Stimulated activated naive B cell treated with anti-CD40 and anti-IgM and Interleukin-4, amounts not matched to agents 10 μg/mL and 1 μg/mL and 100 μg/mL, for 72 hours (primary cell): ENCODE data around the gene FHOD3.

Experiments
- ATAC-seq, 2 donors: fragments of 150-1000 bp; cut with Tn5 transposase; replicated peaks; 2 replicates each; pipeline ENCODE4 v1.10.0; 2021; ENCODE audit warnings: moderate library complexity in 1 of 2
- DNase-seq: peaks from one replicate; pipeline ENCODE4 v3.0.0; 2021
- H3K27ac Mint-ChIP-seq: one replicate; pipeline ENCODE4 v1.8.0; 2022; ENCODE audit warnings: mild to moderate bottlenecking, mixed read lengths
- H3K27me3 Mint-ChIP-seq, 2 donors: one replicate each; pipeline ENCODE4 v1.8.0; 2022; ENCODE audit warnings: mixed read lengths in 2 of 2
- H3K36me3 Mint-ChIP-seq, 2 donors: one replicate each; pipeline ENCODE4 v1.8.0; 2022; ENCODE audit warnings: mixed read lengths in 2 of 2, mild to moderate bottlenecking in 1 of 2
- H3K4me1 Mint-ChIP-seq, 2 donors: one replicate each; pipeline ENCODE4 v1.8.0; 2022; ENCODE audit warnings: mixed read lengths in 2 of 2, mild to moderate bottlenecking in 1 of 2
- H3K4me3 Mint-ChIP-seq, 2 donors: one replicate each; pipeline ENCODE4 v1.8.0; 2022; ENCODE audit warnings: mild to moderate bottlenecking in 2 of 2, mixed read lengths in 2 of 2, moderate library complexity in 1 of 2
- H3K9me3 Mint-ChIP-seq, 2 donors: one replicate each; pipeline ENCODE4 v1.8.0; 2022; ENCODE audit warnings: mixed read lengths in 2 of 2, mild to moderate bottlenecking in 1 of 2

The FHOD3 gene

DNA sequence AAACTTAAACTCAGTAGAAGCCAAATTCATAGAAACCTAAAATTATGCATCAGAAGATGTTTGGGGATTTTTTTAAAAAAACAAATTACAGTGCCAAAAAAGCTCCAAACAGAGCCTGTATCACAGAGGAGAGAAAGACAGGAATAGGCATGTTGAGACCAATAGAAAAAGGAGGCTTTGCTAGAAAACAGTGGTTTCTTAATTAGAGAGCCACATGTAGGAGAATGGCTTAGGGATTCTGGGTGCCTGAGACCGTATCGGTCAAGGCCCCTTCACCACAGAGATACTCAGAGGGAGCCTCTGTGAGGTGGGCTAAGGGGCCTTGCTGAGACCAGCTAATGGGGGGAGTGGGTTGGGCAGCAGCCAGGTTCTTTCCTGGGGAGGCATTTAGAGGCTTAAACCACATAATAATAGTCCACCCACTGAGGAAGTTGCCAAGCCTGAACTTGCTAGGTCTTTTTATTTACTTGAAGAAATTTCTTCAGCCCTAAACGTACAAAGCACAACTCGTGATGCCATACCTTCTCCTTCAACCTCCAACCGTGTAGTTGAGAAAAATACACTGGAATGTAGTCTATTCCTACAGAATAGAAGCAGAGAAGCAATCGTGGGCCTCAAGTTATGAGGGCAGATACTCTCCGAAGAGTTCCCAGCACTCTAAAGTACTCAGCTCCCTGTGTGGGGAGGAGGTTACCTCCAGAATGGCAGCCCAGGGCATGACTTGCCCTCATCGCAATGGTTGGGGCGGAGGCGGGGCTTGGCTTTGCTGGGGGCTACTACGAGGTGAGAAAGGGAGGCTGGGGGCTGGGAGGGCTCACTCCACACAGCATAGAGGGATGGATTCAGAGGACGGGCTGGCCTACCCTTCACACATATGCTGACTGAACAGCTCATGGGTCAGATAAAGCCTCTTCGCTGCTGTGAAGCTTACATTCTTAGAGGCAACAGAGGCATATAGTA, 293.4 kb downstream of the FHOD3 start:
- no peak for ATAC-seq
- no peak for DNase-seq
- no peak overlapping the region for H3K27ac Mint-ChIP-seq
- no peaks in the 10 kb centered on the region for H3K4me1 Mint-ChIP-seq
- no peak overlapping the region for H3K4me3 Mint-ChIP-seq
- no peaks in the 10 kb centered on the region for H3K9me3 Mint-ChIP-seq
- H3K27me3 Mint-ChIP-seq, result no peaks in the 10 kb centered on the region
- H3K36me3 Mint-ChIP-seq, result no peaks in the 10 kb centered on the region

DNA sequence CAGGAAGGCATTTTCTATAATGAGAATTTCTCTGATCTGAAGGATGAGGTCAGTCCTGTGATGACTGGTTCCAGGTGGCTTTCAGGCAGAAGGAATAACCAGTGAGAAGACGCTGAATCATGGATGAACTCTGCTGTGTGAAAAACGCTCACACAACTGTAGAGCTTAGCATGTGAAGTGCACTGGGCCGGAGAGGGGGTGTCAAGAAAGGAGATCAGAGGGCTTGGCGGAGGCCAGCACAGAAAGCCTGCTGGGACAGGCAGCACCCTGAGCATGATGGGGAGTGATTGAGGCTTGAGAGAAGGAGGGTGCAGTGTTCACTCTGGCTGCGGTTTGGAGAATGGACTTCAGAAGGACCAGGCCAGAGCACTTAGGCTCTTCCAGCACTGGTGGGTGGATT, 294.8 kb downstream of the FHOD3 start:
- H3K36me3 Mint-ChIP-seq, result no peaks in the 10 kb centered on the region
- no peaks in the 10 kb centered on the region for H3K9me3 Mint-ChIP-seq
- no peaks in the 10 kb centered on the region for H3K27me3 Mint-ChIP-seq
- H3K4me1 Mint-ChIP-seq, result no peaks in the 10 kb centered on the region
- H3K27ac Mint-ChIP-seq, result no peak overlapping the region
- H3K4me3 Mint-ChIP-seq, result no peak overlapping the region
- no peak for DNase-seq
- no peak for ATAC-seq

- Mint-ChIP-seq H3K4me3 (no peak overlapping the region), H3K9me3 (no peaks in the 10 kb centered on the region), H3K36me3 (no peaks in the 10 kb centered on the region), H3K27ac (no peak overlapping the region), H3K4me1 (no peaks in the 10 kb centered on the region), H3K27me3 (no peaks in the 10 kb centered on the region)
- ATAC-seq, result no peak
- no peak for DNase-seq
Measured at GRCh38 chr18:36593001-36593400, 295.5 kb downstream of the FHOD3 start.

GRCh38 chr18:36593641-36594040, 296.1 kb downstream of the FHOD3 start:
- H3K27me3 Mint-ChIP-seq, result no peaks in the 10 kb centered on the region

GRCh38 chr18:36594621-36595020, 297.1 kb downstream of the FHOD3 start:
- Mint-ChIP-seq H3K36me3 (no peaks in the 10 kb centered on the region), H3K4me1 (no peaks in the 10 kb centered on the region), H3K4me3 (no peak overlapping the region), H3K27me3 (no peaks in the 10 kb centered on the region), H3K27ac (no peak overlapping the region), H3K9me3 (no peaks in the 10 kb centered on the region)
- ATAC-seq (no peak), DNase-seq (no peak)

More at GRCh38 chr18:36593641-36594040, 296.1 kb downstream of the FHOD3 start:
- Mint-ChIP-seq H3K27ac (no peak overlapping the region), H3K4me1 (no peaks in the 10 kb centered on the region), H3K9me3 (no peaks in the 10 kb centered on the region), H3K36me3 (no peaks in the 10 kb centered on the region), H3K4me3 (no peak overlapping the region)
- DNase-seq, result no peak
- ATAC-seq, result no peak

GRCh38 chr18:36595046-36595817, 297.7 kb downstream of the FHOD3 start:
- H3K4me1 Mint-ChIP-seq, result no peaks in the 10 kb centered on the region
- no peaks in the 10 kb centered on the region for H3K36me3 Mint-ChIP-seq
- H3K27ac Mint-ChIP-seq, result no peak overlapping the region
- ATAC-seq (peak in 1 of 2 donors; percentile 31), DNase-seq (no peak)
- no peaks in the 10 kb centered on the region for H3K9me3 Mint-ChIP-seq
- no peak overlapping the region for H3K4me3 Mint-ChIP-seq
- H3K27me3 Mint-ChIP-seq, result no peaks in the 10 kb centered on the region

DNA sequence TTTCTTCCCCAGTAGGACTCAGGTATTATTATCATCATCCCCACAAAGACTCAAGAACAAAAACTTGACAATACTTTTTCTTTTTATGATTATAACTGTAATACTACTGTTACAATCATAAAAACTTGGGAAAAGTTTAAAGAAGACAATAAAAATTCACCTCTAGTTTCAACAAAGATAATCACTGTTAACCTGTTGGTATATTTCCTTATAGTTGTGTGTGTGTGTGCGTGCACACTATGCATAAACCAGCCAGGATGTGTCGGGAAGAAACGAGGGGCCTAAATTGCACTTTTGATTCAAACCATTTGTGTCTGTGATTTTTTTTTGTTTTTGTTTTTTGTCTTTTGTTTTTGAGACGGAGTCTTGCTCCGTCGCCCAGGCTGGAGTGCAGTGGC, 298.3 kb downstream of the FHOD3 start:
- H3K27ac Mint-ChIP-seq, result no peak overlapping the region
- no peaks in the 10 kb centered on the region for H3K36me3 Mint-ChIP-seq
- no peak overlapping the region for H3K4me3 Mint-ChIP-seq

GRCh38 chr18:36597636-36598035, 300.1 kb downstream of the FHOD3 start:
- no peak for DNase-seq
- ATAC-seq, result no peak
- Mint-ChIP-seq H3K36me3 (no peaks in the 10 kb centered on the region), H3K9me3 (peaks cover 0 to 1% of the 10 kb centered on the region in 2 donors), H3K27me3 (peaks cover 0 to 3% of the 10 kb centered on the region in 2 donors), H3K4me3 (no peak overlapping the region), H3K27ac (no peak overlapping the region), H3K4me1 (no peaks in the 10 kb centered on the region)

More for the DNA sequence above, 298.3 kb downstream of the FHOD3 start:
- no peak for DNase-seq
- ATAC-seq, result no peak
- no peaks in the 10 kb centered on the region for H3K27me3 Mint-ChIP-seq
- no peaks in the 10 kb centered on the region for H3K4me1 Mint-ChIP-seq
- H3K9me3 Mint-ChIP-seq, result peaks cover 0 to 1% of the 10 kb centered on the region in 2 donors

GRCh38 chr18:36600548-36600947, 303.0 kb downstream of the FHOD3 start:
- ATAC-seq, result no peak
- Mint-ChIP-seq H3K27ac (no peak overlapping the region), H3K4me1 (no peaks in the 10 kb centered on the region), H3K4me3 (no peak overlapping the region), H3K27me3 (peaks cover 0 to 4% of the 10 kb centered on the region in 2 donors), H3K9me3 (peaks cover 0 to 1% of the 10 kb centered on the region in 2 donors), H3K36me3 (no peaks in the 10 kb centered on the region)
- no peak for DNase-seq

DNA sequence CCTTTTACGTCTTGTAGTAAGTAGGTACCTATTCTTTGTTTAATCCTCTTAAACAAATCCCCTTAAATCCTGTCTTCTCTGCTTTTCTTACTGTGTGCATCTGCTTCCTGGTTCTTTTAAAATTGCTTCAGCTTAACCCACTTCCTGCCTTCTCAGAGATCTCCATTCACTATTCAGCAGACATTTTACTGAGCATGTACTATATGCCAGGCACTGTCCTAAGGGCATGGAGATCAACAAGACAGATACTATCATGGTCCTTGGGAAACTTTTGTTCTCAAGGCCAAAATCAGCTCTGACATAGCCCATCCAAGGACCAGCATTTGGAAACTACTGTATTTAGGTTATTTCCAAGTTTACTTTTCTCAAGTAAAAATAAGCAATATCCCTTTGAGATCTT, 303.8 kb downstream of the FHOD3 start:
- H3K9me3 Mint-ChIP-seq, result peaks cover 0 to 1% of the 10 kb centered on the region in 2 donors
- ATAC-seq (no peak), DNase-seq (no peak)
- no peak overlapping the region for H3K4me3 Mint-ChIP-seq
- H3K36me3 Mint-ChIP-seq, result no peaks in the 10 kb centered on the region
- peaks cover 0 to 4% of the 10 kb centered on the region in 2 donors for H3K27me3 Mint-ChIP-seq
- no peaks in the 10 kb centered on the region for H3K4me1 Mint-ChIP-seq
- no peak overlapping the region for H3K27ac Mint-ChIP-seq

- no peak overlapping the region for H3K4me3 Mint-ChIP-seq
- peaks cover 0 to 1% of the 10 kb centered on the region in 2 donors for H3K9me3 Mint-ChIP-seq
- no peaks in the 10 kb centered on the region for H3K36me3 Mint-ChIP-seq
- ATAC-seq (no peak), DNase-seq (no peak)
- peaks cover 0 to 4% of the 10 kb centered on the region in 2 donors for H3K27me3 Mint-ChIP-seq
- H3K4me1 Mint-ChIP-seq, result no peaks in the 10 kb centered on the region
- no peak overlapping the region for H3K27ac Mint-ChIP-seq
Measured at GRCh38 chr18:36602071-36602470, 304.6 kb downstream of the FHOD3 start.

GRCh38 chr18:36602620-36603019, 305.1 kb downstream of the FHOD3 start:
- no peak for DNase-seq
- Mint-ChIP-seq H3K27me3 (peaks cover 0 to 4% of the 10 kb centered on the region in 2 donors), H3K27ac (no peak overlapping the region), H3K9me3 (peaks cover 0 to 1% of the 10 kb centered on the region in 2 donors), H3K36me3 (no peaks in the 10 kb centered on the region), H3K4me3 (no peak overlapping the region), H3K4me1 (no peaks in the 10 kb centered on the region)
- ATAC-seq, result no peak

GRCh38 chr18:36608107-36608506, 310.6 kb downstream of the FHOD3 start:
- no peaks in the 10 kb centered on the region for H3K9me3 Mint-ChIP-seq
- ATAC-seq (no peak), DNase-seq (no peak)
- H3K36me3 Mint-ChIP-seq, result no peaks in the 10 kb centered on the region
- no peaks in the 10 kb centered on the region for H3K4me1 Mint-ChIP-seq
- no peaks in the 10 kb centered on the region for H3K27me3 Mint-ChIP-seq
- no peak overlapping the region for H3K4me3 Mint-ChIP-seq
- no peak overlapping the region for H3K27ac Mint-ChIP-seq

DNA sequence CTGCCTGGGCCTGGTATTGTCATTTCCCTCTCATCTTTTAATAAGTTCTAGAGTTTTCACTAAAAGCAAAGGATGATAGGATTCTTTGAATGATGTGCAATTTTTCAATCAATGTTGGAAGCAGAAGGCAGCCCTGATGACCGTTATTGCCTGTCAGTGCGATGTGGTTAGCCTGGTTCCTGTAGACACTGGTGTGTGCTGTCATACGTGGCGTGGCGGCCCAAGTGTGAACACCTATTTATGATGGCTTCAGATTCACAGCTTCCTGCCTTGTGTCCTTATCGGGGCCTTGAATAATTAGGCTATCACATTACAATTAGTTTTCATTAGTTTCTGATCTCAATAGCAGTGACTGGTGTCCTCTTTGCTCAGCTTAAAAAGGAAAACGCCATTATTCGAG, 312.7 kb downstream of the FHOD3 start:
- no peaks in the 10 kb centered on the region for H3K27me3 Mint-ChIP-seq
- no peaks in the 10 kb centered on the region for H3K36me3 Mint-ChIP-seq
- ATAC-seq (peak in 1 of 2 donors; percentile 53), DNase-seq (no peak)
- H3K9me3 Mint-ChIP-seq, result no peaks in the 10 kb centered on the region
- no peak overlapping the region for H3K27ac Mint-ChIP-seq
- no peaks in the 10 kb centered on the region for H3K4me1 Mint-ChIP-seq
- no peak overlapping the region for H3K4me3 Mint-ChIP-seq

GRCh38 chr18:36610661-36611060, 313.1 kb downstream of the FHOD3 start:
- Mint-ChIP-seq H3K4me3 (no peak overlapping the region), H3K27ac (no peak overlapping the region), H3K4me1 (no peaks in the 10 kb centered on the region), H3K36me3 (no peaks in the 10 kb centered on the region), H3K9me3 (no peaks in the 10 kb centered on the region), H3K27me3 (no peaks in the 10 kb centered on the region)
- ATAC-seq (no peak), DNase-seq (no peak)
